ENCODE data around the gene KIRREL2.

DNA sequence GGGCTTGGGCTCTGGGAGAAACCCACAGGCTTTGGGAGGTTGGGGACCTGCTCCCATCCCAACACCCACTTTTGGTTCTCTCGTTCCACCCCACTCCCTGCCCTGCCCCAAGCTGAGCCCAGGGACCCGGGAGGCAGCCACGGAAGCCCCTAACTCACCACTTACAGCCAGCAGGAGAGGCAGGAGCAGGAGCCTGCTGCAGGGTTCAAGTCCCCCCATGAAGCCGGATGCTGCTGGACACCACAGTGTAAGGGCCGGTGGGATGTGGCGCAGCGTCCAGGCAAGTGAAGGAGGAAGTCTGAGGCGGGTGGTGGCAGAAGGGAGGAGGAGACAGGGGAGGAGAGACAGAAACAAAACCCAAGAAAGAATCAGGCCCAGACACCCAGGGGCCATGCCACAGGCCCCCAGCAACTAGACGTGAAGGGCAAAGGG is 51.3 kb downstream of the KIRREL2 start, which contains the start of gene TYROBP:
- TF ChIP-seq, protein P1, sequence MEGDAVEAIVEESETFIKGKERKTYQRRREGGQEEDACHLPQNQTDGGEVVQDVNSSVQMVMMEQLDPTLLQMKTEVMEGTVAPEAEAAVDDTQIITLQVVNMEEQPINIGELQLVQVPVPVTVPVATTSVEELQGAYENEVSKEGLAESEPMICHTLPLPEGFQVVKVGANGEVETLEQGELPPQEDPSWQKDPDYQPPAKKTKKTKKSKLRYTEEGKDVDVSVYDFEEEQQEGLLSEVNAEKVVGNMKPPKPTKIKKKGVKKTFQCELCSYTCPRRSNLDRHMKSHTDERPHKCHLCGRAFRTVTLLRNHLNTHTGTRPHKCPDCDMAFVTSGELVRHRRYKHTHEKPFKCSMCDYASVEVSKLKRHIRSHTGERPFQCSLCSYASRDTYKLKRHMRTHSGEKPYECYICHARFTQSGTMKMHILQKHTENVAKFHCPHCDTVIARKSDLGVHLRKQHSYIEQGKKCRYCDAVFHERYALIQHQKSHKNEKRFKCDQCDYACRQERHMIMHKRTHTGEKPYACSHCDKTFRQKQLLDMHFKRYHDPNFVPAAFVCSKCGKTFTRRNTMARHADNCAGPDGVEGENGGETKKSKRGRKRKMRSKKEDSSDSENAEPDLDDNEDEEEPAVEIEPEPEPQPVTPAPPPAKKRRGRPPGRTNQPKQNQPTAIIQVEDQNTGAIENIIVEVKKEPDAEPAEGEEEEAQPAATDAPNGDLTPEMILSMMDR (IDR thresholded peaks at IDR 0.05), result no peak
- no peak for TF ChIP-seq EZH2 (IDR thresholded peaks at IDR 0.05; ENCODE audit: borderline replicate concordance, insufficient read depth, low read depth, low read length, poor library complexity, severe bottlenecking)

All from B cell (primary cell).